ENCODE data around the gene NDUFA13. TPM values are rescaled to one million over a fixed set of nuclear protein-coding genes. Genes with fewer than 3 reads are reported as not detected.

NDUFA13 gene
- total RNA-seq, 1 donor from 2014 or later, result 147 TPM

- no peak for DNase-seq (ENCODE audit: low read depth)
These were observed 17.0 kb downstream of the NDUFA13 start for GRCh38 chr19:19532806-19533701.

GRCh38 chr19:19533841-19534240, 17.8 kb downstream of the NDUFA13 start:
- no peak for DNase-seq (ENCODE audit: low read depth)

- DNase-seq (ENCODE audit: low read depth), result no peak
These were observed 18.7 kb downstream of the NDUFA13 start for GRCh38 chr19:19534556-19535265.

- DNase-seq (ENCODE audit: low read depth), result no peak
These were observed 19.5 kb downstream of the NDUFA13 start for GRCh38 chr19:19535311-19536191.

- DNase-seq (ENCODE audit: low read depth), result no peak
These were observed 21.3 kb downstream of the NDUFA13 start for GRCh38 chr19:19537075-19538048.

- no peak for DNase-seq (ENCODE audit: low read depth)
These were observed 22.2 kb downstream of the NDUFA13 start, which contains the start of gene CILP2 for GRCh38 chr19:19538061-19538784. TSS of gene CILP2 (plus strand) at chr19:19538265. CDS start at chr19:19538350, 85 bp downstream.

- DNase-seq (ENCODE audit: low read depth), result no peak
These were observed 22.8 kb downstream of the NDUFA13 start for GRCh38 chr19:19538785-19539166.

GRCh38 chr19:19539698-19540063, 23.7 kb downstream of the NDUFA13 start:
- no peak for DNase-seq (ENCODE audit: low read depth)

- DNase-seq (ENCODE audit: low read depth), result peak; percentile 30
These were observed 24.2 kb downstream of the NDUFA13 start for GRCh38 chr19:19540064-19540714.

- peak; percentile 26 for DNase-seq (ENCODE audit: low read depth)
These were observed 24.9 kb downstream of the NDUFA13 start for GRCh38 chr19:19540715-19541515.

- no peak for DNase-seq (ENCODE audit: low read depth)
These were observed 25.6 kb downstream of the NDUFA13 start for GRCh38 chr19:19541616-19542015.

- DNase-seq (ENCODE audit: low read depth), result no peak
These were observed 26.5 kb downstream of the NDUFA13 start for GRCh38 chr19:19542507-19542906.

- no peak for DNase-seq (ENCODE audit: low read depth)
These were observed 27.1 kb downstream of the NDUFA13 start for GRCh38 chr19:19543101-19543500.

GRCh38 chr19:19543640-19544039, 27.6 kb downstream of the NDUFA13 start:
- no peak for DNase-seq (ENCODE audit: low read depth)

GRCh38 chr19:19544257-19544953, 28.4 kb downstream of the NDUFA13 start:
- DNase-seq (ENCODE audit: low read depth), result no peak

GRCh38 chr19:19544954-19545591, 29.0 kb downstream of the NDUFA13 start:
- DNase-seq (ENCODE audit: low read depth), result no peak

GRCh38 chr19:19545707-19546106, 29.7 kb downstream of the NDUFA13 start:
- no peak for DNase-seq (ENCODE audit: low read depth)

- no peak for DNase-seq (ENCODE audit: low read depth)
These were observed 30.7 kb downstream of the NDUFA13 start for GRCh38 chr19:19546751-19547162.
